IMR-90 (cell line): ENCODE data around the gene JAK1. TPM values are rescaled to one million over a fixed set of nuclear protein-coding genes. Genes with fewer than 3 reads are reported as not detected.

Experiments
- ATAC-seq: fragments of 200-7000 bp; cut with Tn5 transposase; 2 replicates; pipeline ENCODE4 v1.9.1; 2020; ENCODE audit warnings: low read depth, mild to moderate bottlenecking, moderate library complexity
- BruUV-seq: library from RNA; stranded (reverse); fragments of 400-500 nt; replicated peaks from 2 replicates; lab custom pipeline; 2021; lab: Mats Ljungman, UMichigan
- CTCF ChIA-PET: fragments of 300-600 bp; formaldehyde crosslinking; extraction: SDS; loops from one replicate; lab custom pipeline; 2021; ENCODE audit warnings: antibody characterized with exemption; lab: Yijun Ruan, JAX
- POLR2A ChIA-PET: fragments of 300-600 bp; sonication (Branson Sonifier 250); formaldehyde crosslinking; loops from one replicate; lab custom pipeline; 2022; ENCODE audit warnings: antibody characterized with exemption; ENCODE audit not compliant: unreplicated experiment; lab: Charles Lee
- DNase-seq: peaks from one replicate; pipeline ENCODE4 v3.0.0; 2013
- H2AFZ ChIP-seq: replicated peaks from 2 replicates; pipeline ENCODE3; 2013; ENCODE audit warnings: low read length, mild to moderate bottlenecking; ENCODE audit not compliant: poor library complexity
- H2AK5ac ChIP-seq: 2 replicates; pipeline ENCODE4 v1.6.1; 2013; ENCODE audit warnings: low read depth, low read length, inconsistent platforms
- H2AK9ac ChIP-seq: replicated peaks from 2 replicates; pipeline ENCODE3; 2013; ENCODE audit warnings: mild to moderate bottlenecking, low read depth, low read length, moderate library complexity; ENCODE audit not compliant: poor library complexity
- H2BK120ac ChIP-seq: 2 replicates; pipeline ENCODE4 v1.6.1; 2013; ENCODE audit warnings: low read depth, low read length, inconsistent platforms
- H2BK15ac ChIP-seq: 3 replicates; pipeline ENCODE4 v1.6.1; 2013; ENCODE audit warnings: low read depth, low read length, inconsistent platforms
- H2BK20ac ChIP-seq: 2 replicates; pipeline ENCODE4 v1.6.1; 2013; ENCODE audit warnings: low read depth, mild to moderate bottlenecking, inconsistent platforms, low read length, moderate library complexity
- H2BK5ac ChIP-seq: 2 replicates; pipeline ENCODE4 v1.6.1; 2013; ENCODE audit warnings: mild to moderate bottlenecking, low read depth, low read length, inconsistent platforms; ENCODE audit not compliant: poor library complexity, severe bottlenecking
- H3K14ac ChIP-seq: replicated peaks from 2 replicates; pipeline ENCODE4 v1.6.1; 2013; ENCODE audit warnings: low read depth, low read length, inconsistent platforms
- H3K18ac ChIP-seq: 2 replicates; pipeline ENCODE4 v1.6.1; 2013; ENCODE audit warnings: low read depth, low read length, control low read depth
- H3K23ac ChIP-seq: 2 replicates; pipeline ENCODE4 v1.6.1; 2013; ENCODE audit warnings: low read depth, low read length, inconsistent platforms
- H3K27ac ChIP-seq: 2 replicates; pipeline ENCODE4 v1.5.1; 2013; ENCODE audit warnings: mild to moderate bottlenecking, control low read depth, low read length; ENCODE audit not compliant: insufficient read depth
- H3K27me3 ChIP-seq: 2 replicates; pipeline ENCODE4 v1.6.1; 2013; ENCODE audit warnings: low read length; ENCODE audit not compliant: control insufficient read depth, insufficient read depth
- H3K36me3 ChIP-seq: 2 replicates; pipeline ENCODE4 v1.6.1; 2013; ENCODE audit warnings: low read length, mixed read lengths; ENCODE audit not compliant: control insufficient read depth, insufficient read depth
- H3K4ac ChIP-seq: 2 replicates; pipeline ENCODE4 v1.6.1; 2013; ENCODE audit warnings: low read depth, low read length, inconsistent platforms
- H3K4me1 ChIP-seq: 2 replicates; pipeline ENCODE4 v1.6.1; 2013; ENCODE audit warnings: low read length, mixed read lengths; ENCODE audit not compliant: control insufficient read depth, insufficient read depth
- H3K4me2 ChIP-seq: 2 replicates; pipeline ENCODE4 v1.6.1; 2013; ENCODE audit warnings: low read depth, mild to moderate bottlenecking, control low read depth, low read length, moderate library complexity
- H3K4me3 ChIP-seq: 2 replicates; pipeline ENCODE4 v1.5.1; 2013; ENCODE audit warnings: low read depth, mild to moderate bottlenecking, control low read depth, low read length, moderate library complexity; ENCODE audit not compliant: insufficient read depth
- H3K56ac ChIP-seq: 2 replicates; pipeline ENCODE4 v1.6.1; 2013; ENCODE audit warnings: low read length, inconsistent platforms; ENCODE audit not compliant: insufficient read depth; ENCODE audit errors: extremely low read depth
- H3K79me1 ChIP-seq, 2 experiments: 2 replicates each; pipeline ENCODE4 v1.6.1; 2013; ENCODE audit warnings: low read length in 2 of 2, inconsistent platforms in 1 of 2, low read depth in 1 of 2
- H3K9ac ChIP-seq: 2 replicates; pipeline ENCODE4 v1.6.1; 2013; ENCODE audit warnings: low read depth, low read length, control low read depth
- H3K9me1 ChIP-seq: 2 replicates; pipeline ENCODE4 v1.6.1; 2013; ENCODE audit warnings: low read length, inconsistent platforms; ENCODE audit not compliant: insufficient read depth
- H3K9me3 ChIP-seq: 2 replicates; pipeline ENCODE4 v1.6.1; 2013; ENCODE audit warnings: low read length; ENCODE audit not compliant: control insufficient read depth, insufficient read depth
- H4K20me1 ChIP-seq: 2 replicates; pipeline ENCODE4 v1.6.1; 2013; ENCODE audit warnings: low read length, inconsistent platforms; ENCODE audit not compliant: insufficient read depth
- H4K5ac ChIP-seq: 2 replicates; pipeline ENCODE4 v1.6.1; 2013; ENCODE audit warnings: mild to moderate bottlenecking, low read depth, low read length, control low read depth
- H4K8ac ChIP-seq, 2 experiments: 2 replicates each; pipeline ENCODE4 v1.6.1; 2013; ENCODE audit warnings: low read depth in 2 of 2, low read length in 2 of 2, control low read depth in 1 of 2, inconsistent platforms in 1 of 2
- H4K91ac ChIP-seq: 2 replicates; pipeline ENCODE4 v1.6.1; 2013; ENCODE audit warnings: low read depth, low read length, inconsistent platforms; ENCODE audit not compliant: insufficient read depth
- BHLHE40 ChIP-seq: fragments of 150-350 bp; IDR thresholded peaks from 2 replicates; pipeline ENCODE4 v1.6.1; 2016; ENCODE audit warnings: mild to moderate bottlenecking, low read depth, low read length
- CEBPB ChIP-seq: IDR thresholded peaks from 2 replicates; pipeline ENCODE4 v1.6.1; 2012; ENCODE audit warnings: low read depth, low read length, improper control_type of control experiment
- CHD1 ChIP-seq: IDR thresholded peaks from 2 replicates; pipeline ENCODE4 v1.6.1; 2012; ENCODE audit warnings: low read depth, low read length, improper control_type of control experiment
- ELK1 ChIP-seq: fragments of 150-350 bp; IDR thresholded peaks from 2 replicates; pipeline ENCODE4 v1.6.1; 2016; ENCODE audit warnings: low read depth, mild to moderate bottlenecking, low read length, moderate library complexity, borderline replicate concordance
- FOS ChIP-seq: fragments of 150-350 bp; IDR thresholded peaks from 2 replicates; pipeline ENCODE4 v1.6.1; 2016; ENCODE audit warnings: low read depth, low read length
- MAFK ChIP-seq: IDR thresholded peaks from 2 replicates; pipeline ENCODE4 v1.6.1; 2012; ENCODE audit warnings: low read depth, low read length, improper control_type of control experiment
- MAZ ChIP-seq: IDR thresholded peaks from 2 replicates; pipeline ENCODE4 v1.6.1; 2012; ENCODE audit warnings: low read depth, mild to moderate bottlenecking, low read length, improper control_type of control experiment, moderate library complexity, borderline replicate concordance
- MXI1 ChIP-seq: IDR thresholded peaks from 2 replicates; pipeline ENCODE4 v1.6.1; 2012; ENCODE audit warnings: low read depth, mild to moderate bottlenecking, low read length, moderate library complexity, borderline replicate concordance
- NFE2L2 ChIP-seq: fragments of 150-350 bp; IDR thresholded peaks from 2 replicates; pipeline ENCODE4 v1.6.1; 2016; ENCODE audit warnings: low read depth, mild to moderate bottlenecking, low read length
- POLR2A ChIP-seq: IDR thresholded peaks from 2 replicates; pipeline ENCODE4 v1.6.1; 2012; ENCODE audit warnings: mild to moderate bottlenecking, low read depth, low read length
- RAD21 ChIP-seq: IDR thresholded peaks from 2 replicates; pipeline ENCODE4 v1.6.1; 2012; ENCODE audit warnings: low read length, improper control_type of control experiment
- RCOR1 ChIP-seq: IDR thresholded peaks from 2 replicates; pipeline ENCODE4 v1.6.1; 2012; ENCODE audit warnings: mild to moderate bottlenecking, low read length, improper control_type of control experiment; ENCODE audit not compliant: insufficient replicate concordance
- RFX5 ChIP-seq: IDR thresholded peaks from 2 replicates; pipeline ENCODE4 v1.8.0; 2012; ENCODE audit warnings: low read depth, mild to moderate bottlenecking, low read length, moderate library complexity
- SMC3 ChIP-seq: fragments of 150-350 bp; IDR thresholded peaks from 2 replicates; pipeline ENCODE4 v1.6.1; 2016; ENCODE audit warnings: low read depth, mild to moderate bottlenecking, antibody characterized with exemption, low read length, moderate library complexity
- dilution Hi-C: fragments of 300-500 bp; cut with HindIII; formaldehyde crosslinking; loops from one replicate; pipeline ENCODE4 v1.14.3; 2018; ENCODE audit warnings: low sequenced_read_pairs; ENCODE audit not compliant: unreplicated experiment
- in situ Hi-C: fragments of 300-500 bp; cut with MboI; formaldehyde crosslinking; loops from 3 replicates; pipeline ENCODE4 v1.14.3; 2019; ENCODE audit warnings: low sequenced_read_pairs, inconsistent platforms, mixed read lengths
- intact Hi-C: fragments of 100-400 bp; cut with micrococcal nuclease; formaldehyde crosslinking; loops from 2 replicates; pipeline ENCODE4 v1.10.0; 2022
- polyA plus RNA-seq, 3 experiments: library from polyadenylated mRNA; depleted of rRNA; stranded (reverse); fragments of >200 nt; gene quantifications; 2 replicates each; pipeline ENCODE4 v1.2.3, GENCODE V29; 2012; ENCODE audit warnings: low replicate concordance in 1 of 3
- total RNA-seq: library from RNA; depleted of rRNA; stranded (reverse); fragments of >200 nt; gene quantifications from 2 replicates; pipeline ENCODE4 v1.2.3, GENCODE V29; 2012
- TF ChIP-seq, protein P1 (sequence below): conservative IDR thresholded peaks from 2 replicates; pipeline ENCODE4 v1.5.1; 2012; ENCODE audit warnings: mild to moderate bottlenecking, low read depth, low read length, improper control_type of control experiment

The JAK1 gene
- total and polyA plus RNA-seq, 2 of the 4 experiments (the other 2 are of a cell fraction): 76.9 to 103 TPM

DNA sequence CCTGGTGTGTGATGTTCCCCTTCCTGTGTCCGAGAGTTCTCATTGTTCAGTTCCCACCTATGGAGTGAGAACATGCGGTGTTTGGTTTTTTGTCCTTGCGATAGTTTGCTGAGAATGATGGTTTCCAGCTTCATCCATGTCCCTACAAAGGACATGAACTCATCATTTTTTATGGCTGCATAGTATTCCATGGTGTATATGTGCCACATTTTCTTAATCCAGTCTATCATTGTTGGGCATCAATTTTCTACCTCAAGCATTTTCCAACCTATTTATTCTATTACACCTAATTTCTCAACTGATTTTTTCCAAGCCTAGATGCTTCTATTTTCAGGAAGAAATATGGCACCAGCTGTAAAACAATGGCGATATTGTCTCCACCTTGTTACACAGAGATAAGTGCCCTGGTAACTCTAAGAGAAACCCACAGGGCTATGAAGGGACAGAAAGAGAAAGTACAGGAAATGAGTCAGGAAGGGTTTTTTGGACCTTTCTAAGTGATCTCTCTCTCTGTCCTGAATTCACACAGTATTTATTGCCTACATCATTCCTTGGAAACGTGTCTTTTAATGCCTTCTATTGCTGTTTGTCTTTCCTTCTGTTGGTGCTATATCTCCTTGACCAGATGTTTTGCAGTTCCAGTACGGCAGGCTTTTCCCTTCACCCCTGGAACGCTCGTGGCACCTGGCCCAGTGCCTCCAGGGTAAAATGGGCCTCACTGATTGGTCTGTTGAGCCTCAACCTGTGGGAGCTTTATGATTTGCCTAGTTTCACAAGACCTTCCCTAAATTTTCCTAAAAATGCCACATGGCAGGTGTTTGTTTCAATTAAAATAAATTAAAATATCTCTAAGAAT lies 14.6 kb upstream of the JAK1 start (continued):
- no peak for TF ChIP-seq RCOR1

DNA sequence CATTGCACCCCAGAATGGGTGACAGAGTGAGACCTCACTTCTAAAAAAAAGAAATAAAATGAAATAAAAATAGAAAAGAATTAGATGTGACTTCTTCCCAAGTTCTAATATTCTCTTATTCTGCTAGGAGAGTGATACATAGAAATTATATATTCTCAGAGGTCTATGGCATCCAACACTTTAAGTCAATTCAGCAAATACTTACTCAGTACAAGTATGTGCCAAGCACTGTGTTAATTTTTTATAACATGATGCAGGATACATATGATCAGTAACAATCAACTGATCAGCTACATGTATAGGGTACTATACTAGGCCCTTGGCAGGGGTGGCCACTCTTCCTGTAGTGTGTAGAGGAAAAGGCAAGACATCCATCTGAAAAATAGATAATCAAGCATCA lies 13.0 kb upstream of the JAK1 start:
- Histone ChIP-seq H3K27me3 (no peaks in the 10 kb centered on the region; the same call in 1 of the 2 replicates), H2BK5ac (no peak overlapping the region), H4K91ac (no peak overlapping the region), H2BK15ac (no peak overlapping the region), H3K18ac (no peak overlapping the region), H4K5ac (no peak overlapping the region), H2BK120ac (no peak overlapping the region), H3K23ac (no peak overlapping the region), H3K4me1 (peaks cover 4% of the 10 kb centered on the region), H3K4me2 (no peak overlapping the region), H3K14ac (no peak overlapping the region), H3K56ac (no peak overlapping the region), H4K20me1 (no peaks in the 10 kb centered on the region), H3K4me3 (no peak overlapping the region), H2AFZ (no peak overlapping the region), H3K9me3 (no peaks in the 10 kb centered on the region), H2AK9ac (no peak overlapping the region), H3K4ac (no peak overlapping the region), H4K8ac (no peak overlapping the region), H3K79me1 (no peaks in the 10 kb centered on the region), H2BK20ac (no peak overlapping the region), H3K9ac (no peak overlapping the region), H3K27ac (no peak overlapping the region), H2AK5ac (no peak overlapping the region), H3K36me3 (no peaks in the 10 kb centered on the region), H3K9me1 (no peaks in the 10 kb centered on the region; the same call in 1 of the 2 replicates)
- DNase-seq (no peak), ATAC-seq (no peak)
- in situ Hi-C loops (loop anchor here (25.0 kb wide), 1 partner anchor 717 kb away; no protein-coding TSS in a partner anchor), intact Hi-C loops (no loop called here), dilution Hi-C loops (no loop called here)
- BruUV-seq: no TSS peak
- ChIA-PET POLR2A (no interaction called here), CTCF (no interaction called here)
- TF ChIP-seq BHLHE40 (no peak), RCOR1 (no peak), NFE2L2 (no peak), MAFK (no peak), ELK1 (no peak), MXI1 (no peak), CHD1 (no peak), RAD21 (no peak), CEBPB (no peak), SMC3 (no peak), POLR2A (no peak), MAZ (no peak), RFX5 (no peak), FOS (no peak)
- TF ChIP-seq, protein P1, sequence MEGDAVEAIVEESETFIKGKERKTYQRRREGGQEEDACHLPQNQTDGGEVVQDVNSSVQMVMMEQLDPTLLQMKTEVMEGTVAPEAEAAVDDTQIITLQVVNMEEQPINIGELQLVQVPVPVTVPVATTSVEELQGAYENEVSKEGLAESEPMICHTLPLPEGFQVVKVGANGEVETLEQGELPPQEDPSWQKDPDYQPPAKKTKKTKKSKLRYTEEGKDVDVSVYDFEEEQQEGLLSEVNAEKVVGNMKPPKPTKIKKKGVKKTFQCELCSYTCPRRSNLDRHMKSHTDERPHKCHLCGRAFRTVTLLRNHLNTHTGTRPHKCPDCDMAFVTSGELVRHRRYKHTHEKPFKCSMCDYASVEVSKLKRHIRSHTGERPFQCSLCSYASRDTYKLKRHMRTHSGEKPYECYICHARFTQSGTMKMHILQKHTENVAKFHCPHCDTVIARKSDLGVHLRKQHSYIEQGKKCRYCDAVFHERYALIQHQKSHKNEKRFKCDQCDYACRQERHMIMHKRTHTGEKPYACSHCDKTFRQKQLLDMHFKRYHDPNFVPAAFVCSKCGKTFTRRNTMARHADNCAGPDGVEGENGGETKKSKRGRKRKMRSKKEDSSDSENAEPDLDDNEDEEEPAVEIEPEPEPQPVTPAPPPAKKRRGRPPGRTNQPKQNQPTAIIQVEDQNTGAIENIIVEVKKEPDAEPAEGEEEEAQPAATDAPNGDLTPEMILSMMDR: no peak
